GM21786 (cell line): ENCODE data around the gene UGT1A3.
A peak's percentile ranks its signal among the peaks of the same experiment; 100 is the strongest.
"Not testable (repeated sequence)": the region's sequence is repeated elsewhere in the genome, so short reads cannot be mapped to it uniquely, and the experiment has no call there.

Experiments
- ATAC-seq: cut with Tn5 transposase; IDR thresholded peaks from one replicate; pipeline ENCODE4 v1.9.1; 2021; ENCODE audit not compliant: unreplicated experiment

The UGT1A3 gene

DNA sequence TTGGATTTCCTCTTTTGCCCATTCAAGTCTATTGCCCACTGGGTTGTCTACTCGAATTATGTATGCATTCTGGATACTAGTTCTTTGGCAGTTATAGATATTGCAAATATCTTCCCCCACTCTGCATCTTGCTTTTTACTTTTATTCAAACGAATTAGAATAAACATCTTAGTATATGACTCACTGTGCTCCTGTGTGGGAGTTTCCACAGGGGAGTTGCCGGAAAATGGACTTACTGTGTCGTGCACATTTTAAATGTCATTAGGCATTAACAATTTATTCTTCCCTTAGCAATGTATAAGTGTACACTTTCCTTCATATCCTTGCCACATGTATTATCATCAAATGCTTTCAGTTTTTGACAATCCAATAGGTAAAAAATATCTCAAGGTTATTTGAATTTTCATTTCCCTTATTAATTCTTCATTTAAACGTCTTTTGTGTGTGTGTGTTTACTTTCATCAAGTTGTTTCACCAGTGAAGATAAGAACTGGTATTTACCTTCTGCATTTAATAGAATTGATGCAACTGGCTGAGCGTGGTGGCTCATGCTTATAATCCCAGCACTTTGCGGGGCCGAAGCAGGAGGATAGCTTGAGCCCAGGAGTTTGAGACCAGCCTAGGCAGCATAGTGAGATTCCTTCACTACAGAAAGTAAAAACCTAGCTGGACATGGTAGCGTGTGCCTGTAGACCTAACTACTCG is 20.8 kb upstream of the UGT1A3 start:
- no peak for ATAC-seq

DNA sequence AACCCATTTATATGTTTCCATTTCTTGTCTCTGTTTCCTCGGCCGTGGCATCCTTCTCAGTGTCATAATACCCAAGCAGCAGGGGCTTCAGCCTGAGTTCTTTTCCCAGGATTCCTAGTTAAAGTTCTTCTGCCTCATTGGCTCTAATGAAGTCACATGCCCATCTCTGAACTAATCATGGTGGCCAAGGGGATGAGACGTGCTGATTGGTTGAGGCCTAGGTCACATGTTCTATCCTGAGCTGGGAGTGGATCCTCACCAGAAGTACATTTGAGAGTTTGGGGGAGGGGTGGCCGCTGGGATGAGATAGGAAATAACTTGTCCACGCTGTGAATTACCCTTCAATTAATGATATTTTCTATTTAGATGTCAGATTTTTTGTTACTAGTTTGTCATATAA is 19.9 kb upstream of the UGT1A3 start:
- ATAC-seq = no peak

DNA sequence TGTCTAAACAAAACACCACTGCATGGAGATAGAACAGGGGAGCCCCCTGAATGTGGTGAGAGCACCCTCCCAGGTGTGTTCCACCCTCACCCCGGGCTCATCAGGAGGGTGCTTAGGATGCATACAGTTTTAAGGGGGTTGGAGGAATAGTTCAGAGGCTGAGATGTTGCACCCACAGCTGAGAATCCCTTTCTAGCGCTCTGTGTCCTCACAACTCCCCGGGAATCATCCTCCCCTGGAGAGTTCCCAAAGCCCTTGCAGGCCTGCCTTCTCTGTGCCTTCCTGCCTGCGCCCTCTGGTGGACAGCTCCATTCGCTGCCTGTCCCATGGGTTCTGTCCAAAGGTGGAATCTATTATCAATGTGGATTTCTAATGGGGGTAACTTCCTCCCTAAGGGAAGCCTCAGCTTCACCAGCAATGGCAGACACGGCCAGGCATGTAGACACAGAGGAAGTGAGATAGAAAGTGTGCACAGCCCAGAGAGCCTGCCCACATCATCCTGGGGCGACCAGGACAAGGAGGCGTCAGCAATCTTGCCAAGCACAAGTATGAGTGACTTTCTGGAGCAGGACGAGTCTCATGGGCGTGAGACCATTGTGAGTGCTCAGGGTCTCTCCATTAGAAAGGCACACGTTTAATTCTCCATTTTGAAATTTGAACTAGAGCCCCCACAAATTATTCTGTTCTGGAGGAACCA is 17.4 kb upstream of the UGT1A3 start:
- ATAC-seq = peak; percentile 74

DNA sequence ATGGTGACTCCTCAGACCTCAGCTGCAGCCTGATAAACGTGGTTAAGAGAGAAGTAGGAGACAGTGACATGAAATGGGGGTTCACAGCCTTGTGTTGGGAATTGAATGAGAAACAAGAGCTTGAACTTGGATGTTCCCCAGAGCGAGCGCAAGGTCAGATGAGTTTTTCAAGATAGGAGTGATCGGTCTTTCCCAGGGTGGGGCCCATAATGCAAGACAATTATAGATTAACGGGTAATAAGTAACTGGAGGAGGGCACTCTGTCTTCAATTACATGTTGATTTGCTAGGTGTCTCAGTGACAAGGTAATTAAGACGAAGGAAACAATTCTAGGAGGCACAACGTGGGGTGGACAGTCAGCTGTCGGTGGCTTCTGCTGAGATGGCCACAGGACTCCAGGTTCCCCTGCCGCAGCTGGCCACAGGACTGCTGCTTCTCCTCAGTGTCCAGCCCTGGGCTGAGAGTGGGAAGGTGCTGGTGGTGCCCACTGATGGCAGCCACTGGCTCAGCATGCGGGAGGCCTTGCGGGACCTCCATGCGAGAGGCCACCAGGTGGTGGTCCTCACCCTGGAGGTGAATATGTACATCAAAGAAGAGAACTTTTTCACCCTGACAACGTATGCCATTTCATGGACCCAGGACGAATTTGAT is 16.1 kb upstream of the UGT1A3 start, which contains the start of gene UGT1A5:
TSS of gene UGT1A5 (plus strand) at position 297 of the 651 bp plus-strand sequence. CDS start at position 382, 85 bp downstream.
- ATAC-seq = no peak

DNA sequence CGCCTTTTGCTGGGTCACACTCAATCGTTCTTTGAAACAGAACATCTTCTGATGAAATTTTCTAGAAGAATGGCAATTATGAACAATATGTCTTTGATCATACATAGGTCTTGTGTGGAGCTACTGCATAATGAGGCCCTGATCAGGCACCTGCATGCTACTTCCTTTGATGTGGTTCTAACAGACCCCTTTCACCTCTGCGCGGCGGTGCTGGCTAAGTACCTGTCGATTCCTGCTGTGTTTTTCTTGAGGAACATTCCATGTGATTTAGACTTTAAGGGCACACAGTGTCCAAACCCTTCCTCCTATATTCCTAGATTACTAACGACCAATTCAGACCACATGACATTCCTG is 15.6 kb upstream of the UGT1A3 start:
- ATAC-seq = no peak

DNA sequence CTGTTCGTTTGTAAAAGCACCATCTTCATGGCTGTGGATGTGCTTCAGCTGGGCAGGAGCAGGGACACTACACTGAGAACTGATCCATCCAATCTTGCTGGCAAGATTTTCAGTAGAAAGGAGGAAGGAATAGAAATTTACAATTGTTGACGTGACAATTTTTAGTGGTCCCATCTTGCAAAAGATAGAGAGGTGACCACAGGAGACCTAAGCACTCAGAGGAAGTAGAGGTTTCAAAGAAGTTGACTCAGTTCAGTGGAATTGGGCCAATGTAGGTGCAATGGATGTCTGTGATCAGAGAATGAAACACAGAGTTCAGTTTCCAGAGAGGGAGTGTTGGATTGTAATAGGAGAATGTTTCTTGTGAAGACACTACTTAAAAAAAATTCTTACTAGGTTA is 14.7 kb upstream of the UGT1A3 start:
- no peak for ATAC-seq

DNA sequence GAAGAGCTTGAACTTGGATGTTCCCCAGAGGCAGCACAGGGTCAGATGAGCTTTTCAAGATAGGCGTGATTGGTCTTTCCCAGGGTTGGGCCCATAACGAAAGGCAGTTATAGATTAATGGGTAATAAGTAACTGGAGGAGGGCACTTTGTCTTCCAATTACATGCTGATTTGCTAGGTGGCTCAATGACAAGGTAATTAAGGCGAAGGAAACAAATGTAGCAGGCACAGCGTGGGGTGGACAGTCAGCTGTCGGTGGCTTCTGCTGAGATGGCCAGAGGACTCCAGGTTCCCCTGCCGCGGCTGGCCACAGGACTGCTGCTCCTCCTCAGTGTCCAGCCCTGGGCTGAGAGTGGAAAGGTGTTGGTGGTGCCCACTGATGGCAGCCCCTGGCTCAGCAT is 10.3 kb upstream of the UGT1A3 start, which contains the start of gene UGT1A4:
TSS of gene UGT1A4 (plus strand) at position 185 of the 400 bp plus-strand sequence. CDS start at position 270, 85 bp downstream.
- ATAC-seq = no peak

DNA sequence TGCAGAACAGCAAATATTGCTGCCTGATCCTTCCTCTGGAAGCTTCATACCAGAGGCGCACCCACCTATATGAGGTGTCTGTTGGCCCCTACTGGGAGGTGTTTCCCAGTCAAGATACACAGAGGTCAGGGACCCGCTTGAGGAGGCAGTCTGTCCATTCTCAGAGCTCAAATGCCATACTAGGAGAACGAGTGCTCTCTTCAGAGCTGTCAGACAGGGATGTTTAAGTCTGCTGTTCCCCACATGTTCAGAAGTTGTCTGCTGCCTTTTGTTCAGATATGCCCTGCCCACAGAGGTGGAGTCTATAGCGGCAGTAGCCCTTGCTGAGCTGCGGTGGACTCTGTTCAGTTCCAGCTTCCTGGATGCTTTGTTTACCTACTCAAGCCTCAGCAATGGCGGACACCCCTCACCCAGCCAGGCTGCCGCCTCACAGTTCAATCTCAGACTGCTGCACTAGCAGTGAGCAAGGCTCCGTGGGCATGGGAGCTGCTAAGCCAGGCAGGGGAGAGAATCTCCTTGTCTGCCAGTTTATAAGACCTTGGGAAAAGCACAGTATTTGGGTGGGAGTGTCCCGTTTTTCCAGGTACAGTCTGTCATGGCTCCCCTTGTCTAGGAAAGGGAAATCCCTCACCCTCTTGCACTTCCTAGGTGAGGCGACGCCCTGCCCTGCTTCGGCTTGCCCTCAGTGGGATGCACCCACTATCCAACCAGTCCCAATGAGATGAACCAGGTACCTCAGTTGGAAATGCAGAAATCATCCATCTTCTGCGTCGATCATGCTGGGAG is 8.2 kb downstream of the UGT1A3 start:
- ATAC-seq = not testable (repeated sequence)

DNA sequence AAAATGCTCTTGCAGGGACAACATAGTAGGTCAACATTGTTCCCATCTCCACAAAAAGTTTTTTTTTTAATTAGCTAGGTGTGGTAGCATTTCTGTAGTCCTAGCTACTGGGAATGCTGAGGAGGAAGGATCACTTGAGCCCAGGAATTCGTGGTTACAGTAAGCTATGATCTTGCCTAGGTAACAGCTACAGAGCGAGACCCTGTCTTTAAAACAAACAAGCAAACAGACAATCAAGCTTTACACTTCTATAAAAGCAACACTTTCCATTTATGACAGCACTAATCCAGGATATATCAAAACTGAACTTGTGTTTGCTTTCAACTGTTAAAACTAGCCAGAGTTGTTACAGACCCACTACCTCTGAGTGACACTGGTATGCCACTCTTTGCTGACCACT is 12.0 kb downstream of the UGT1A3 start:
- ATAC-seq = no peak

DNA sequence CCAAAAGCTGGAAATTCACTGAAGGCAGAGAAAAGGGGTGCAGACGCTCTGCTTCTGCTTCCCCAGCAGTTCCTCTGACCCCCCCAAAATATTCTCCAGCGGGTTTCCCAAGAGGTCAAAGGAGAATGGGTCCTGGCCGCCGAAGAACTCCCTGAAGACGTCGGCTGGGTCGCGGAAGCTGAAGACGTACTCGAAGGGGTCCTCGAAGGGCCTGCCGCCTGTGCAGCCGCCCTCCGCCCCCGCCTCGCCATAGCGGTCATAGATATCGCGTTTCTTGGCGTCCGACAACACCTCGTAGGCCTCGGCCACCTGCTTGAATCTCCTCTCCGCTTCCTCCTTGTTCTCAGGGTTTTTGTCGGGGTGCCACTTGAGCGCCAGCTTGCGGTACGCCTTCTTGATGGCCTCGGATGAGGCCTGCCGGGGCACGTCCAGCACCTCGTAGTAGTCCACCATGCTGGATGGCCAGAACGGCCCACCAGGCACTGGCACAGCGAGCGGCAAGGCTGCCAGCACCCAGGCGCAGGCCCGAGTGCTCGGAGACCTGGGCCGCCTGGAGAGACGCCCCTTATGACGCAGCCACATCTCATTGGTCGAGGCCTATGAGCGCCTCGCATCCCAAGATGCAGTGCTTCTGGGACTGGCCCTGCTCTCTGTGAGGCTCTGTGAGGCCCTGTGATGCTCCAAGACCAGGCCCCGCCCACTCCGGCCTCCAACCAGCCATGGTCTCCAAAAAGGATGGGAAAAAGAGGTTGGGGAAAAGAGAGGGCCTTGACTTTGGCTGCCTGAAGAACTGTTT is 14.8 kb downstream of the UGT1A3 start:
- ATAC-seq = no peak

DNA sequence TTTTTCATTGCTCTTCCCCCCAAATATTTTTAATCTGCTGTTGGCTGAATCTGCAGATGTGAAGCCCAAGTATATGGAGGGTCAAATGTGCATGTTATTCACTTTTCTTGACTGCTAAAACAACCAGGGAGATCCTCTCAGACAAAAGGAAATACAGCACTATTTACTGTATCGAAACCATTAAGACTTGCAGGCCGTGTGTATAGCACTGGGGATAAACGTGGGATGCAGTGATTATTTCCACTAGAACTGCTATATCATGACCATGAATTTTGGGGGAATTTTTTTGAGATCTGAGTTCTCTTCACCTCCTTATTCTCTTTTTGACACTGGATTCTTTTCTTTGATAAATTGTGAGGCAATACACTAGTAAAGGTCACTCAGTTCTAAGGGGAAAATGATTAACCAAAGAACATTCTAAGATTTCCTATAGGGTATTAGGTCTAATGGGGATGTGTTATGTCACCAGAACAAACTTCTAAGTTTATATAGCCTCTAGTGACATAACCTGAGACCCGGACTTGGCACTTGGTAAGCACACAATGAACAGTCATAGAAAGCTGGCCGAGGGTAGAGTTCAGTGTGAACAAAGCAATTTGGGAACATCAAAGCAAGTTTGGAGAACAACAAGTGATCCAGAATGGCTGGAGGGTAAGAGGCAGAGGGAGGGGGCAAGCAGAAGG is 16.4 kb downstream of the UGT1A3 start:
- no peak for ATAC-seq

DNA sequence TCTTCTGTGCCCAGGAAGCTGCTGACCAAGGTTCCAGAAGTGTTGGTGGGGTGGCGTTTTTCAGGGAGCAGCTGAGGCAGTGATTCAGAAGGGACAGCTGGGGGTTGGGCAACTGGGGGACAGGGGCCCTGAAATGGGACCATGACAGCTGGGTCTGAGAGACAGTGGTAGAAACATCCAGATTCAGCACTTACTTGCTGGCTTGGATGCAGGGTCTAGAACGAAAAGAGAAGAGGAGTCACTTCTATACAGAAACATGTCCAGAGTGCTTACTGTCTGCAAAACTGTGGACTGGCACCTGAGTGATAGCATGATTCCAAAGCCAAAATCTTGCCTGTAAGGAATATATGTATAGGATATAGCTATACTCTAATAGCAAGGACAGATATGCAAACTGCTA is 17.0 kb downstream of the UGT1A3 start:
- ATAC-seq = not testable (repeated sequence)

DNA sequence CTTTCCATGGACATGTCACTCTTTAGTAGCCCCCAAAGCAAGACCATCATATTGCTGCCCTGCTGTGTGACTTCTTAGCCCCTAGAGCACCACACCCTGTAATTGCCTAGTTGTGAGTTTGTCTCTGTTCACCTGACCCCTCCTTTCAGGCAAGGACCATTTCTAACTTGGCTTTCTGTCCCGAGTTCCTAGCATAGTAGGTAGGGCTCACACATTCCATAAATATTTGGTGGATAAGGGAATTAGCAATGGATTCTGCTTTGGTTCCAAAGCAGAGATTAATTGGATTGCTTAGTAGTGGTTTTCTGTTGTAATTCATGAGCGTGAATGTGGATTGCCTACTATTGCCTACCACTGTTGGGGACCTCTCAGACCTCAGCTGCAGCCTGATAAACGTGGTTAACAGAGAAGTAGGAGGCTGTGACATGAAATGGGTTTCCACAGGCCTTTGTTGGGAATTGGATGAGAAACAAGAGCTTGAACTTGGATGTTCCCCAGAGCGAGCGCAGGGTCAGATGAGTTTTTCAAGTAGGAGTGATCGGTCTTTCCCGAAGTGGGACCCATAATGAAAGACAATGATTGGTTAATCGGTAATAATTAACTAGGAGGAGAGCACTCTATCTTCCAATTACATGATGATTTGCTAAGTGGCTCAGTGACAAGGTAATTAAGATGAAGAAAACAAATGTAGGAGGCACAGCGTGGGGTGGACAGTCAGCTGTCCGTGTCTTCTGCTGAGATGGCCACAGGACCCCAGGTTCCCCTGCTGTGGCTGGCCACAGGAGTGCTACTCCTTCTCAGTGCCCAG is 17.8 kb downstream of the UGT1A3 start:
- ATAC-seq = no peak

DNA sequence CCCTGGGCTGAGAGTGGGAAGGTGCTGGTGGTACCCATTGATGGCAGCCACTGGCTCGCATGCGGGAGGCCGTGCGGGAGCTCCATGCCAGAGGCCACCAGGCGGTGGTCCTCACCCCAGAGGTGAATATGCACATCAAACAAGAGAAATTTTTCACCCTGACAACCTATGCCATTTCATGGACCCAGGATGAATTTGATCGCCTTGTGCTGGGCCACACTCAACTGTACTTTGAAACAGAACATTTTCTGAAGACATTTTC is 18.4 kb downstream of the UGT1A3 start:
- ATAC-seq = no peak

DNA sequence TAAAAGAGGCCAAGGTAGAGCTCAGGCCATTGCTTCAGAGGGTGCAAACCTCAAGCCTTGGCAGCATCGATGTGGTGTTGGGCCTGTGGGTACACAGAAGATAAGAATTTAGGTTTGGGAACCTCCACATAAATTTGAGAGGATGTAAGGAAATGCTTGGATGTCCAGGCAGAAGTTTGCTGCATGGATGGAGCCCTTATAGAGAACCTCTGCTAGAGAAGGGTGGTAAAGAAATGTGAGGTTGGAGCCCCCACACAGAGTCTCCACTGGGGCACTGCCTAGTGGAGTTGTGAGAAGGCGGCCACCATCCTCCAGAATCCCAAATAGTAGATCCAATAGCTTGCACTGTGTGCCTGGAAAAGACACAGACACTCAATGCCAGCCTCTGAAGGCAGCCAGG is 21.8 kb downstream of the UGT1A3 start:
- not testable (repeated sequence) for ATAC-seq

DNA sequence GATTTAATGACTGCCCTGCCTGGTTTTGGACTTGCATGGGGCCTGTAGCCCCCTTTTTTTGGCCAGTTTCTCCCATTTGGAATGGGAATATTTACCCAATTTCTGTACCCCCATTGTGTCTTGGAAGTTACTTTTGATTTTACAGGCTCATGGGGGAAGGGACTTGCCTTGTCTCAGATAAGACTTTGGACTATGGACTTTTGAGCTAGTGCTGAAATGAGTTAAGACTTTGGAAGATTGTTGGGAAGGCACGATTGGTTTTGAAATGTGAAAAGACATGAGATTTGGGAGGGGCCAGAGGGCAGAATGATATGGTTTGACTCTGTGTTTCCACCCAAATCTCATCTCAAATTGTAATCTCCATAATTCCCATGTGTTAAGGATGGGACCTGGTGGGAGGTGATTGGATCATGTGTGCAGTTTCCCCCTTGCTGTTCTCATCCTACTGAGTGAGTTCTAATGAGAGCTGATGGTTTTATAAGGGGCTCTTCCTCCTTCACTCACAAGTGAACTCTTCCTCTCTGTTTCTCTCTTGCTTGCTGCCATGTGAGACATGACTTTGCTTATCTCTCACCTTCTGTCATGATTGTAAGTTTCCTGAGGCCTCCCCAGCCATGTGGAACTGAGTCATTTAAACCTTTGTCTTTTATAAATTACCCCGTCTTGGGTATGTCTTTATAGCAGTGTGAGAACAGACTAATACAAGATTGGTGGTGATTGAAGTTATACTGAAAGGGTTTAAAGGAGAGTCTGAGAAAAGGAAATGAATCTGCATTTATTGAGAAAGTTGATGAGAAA is 22.6 kb downstream of the UGT1A3 start:
- not testable (repeated sequence) for ATAC-seq

DNA sequence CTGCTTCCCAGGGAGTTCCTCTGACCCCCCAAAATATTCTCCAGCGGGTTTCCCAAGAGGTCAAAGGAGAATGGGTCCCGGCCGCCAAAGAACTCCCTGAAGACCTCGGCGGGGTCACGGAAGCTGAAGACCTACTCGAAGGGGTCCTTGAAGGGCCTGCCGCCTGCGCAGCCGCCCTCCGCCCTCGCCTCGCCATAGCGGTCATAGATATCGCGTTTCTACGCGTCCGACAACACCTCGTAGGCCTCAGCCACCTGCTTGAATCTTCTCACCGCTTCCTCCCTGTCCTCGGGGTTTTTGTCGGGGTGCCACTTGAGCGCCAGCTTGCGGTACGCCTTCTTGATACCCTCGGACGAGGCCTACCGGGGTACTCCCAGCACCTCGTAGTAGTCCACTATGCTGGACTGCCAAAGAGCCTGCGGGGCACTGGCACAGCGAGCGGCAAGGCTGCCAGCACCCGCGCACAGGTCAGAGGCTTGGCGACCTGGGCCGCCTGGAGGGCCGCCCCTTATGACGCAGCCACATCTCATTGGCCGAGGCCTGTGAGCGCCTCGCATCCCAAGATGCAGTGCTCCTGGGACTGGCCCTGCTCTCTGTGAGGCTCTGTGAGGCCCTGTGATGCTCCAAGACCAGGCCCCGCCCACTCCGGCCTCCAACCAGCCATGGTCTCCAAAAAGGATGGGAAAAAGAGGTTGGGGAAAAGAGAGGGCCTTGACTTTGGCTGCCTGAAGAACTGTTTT is 26.2 kb downstream of the UGT1A3 start:
- no peak for ATAC-seq
